WTC11 (cell line): Measurements from ENCODE around the gene SSH3. TPM values are rescaled to one million over a fixed set of nuclear protein-coding genes. Genes with fewer than 3 reads are reported as not detected.

Source experiments
- ATAC-seq: fragments of 200-7000 bp; cut with Tn5 transposase; 2 replicates; pipeline ENCODE4 v1.10.0; 2021; ENCODE audit warnings: mild to moderate bottlenecking, moderate library complexity
- CTCF ChIA-PET: fragments of 300-600 bp; sonication (Branson Sonifier 250); formaldehyde crosslinking; loops from one replicate; lab custom pipeline; 2021; ENCODE audit warnings: antibody characterized with exemption; lab: Charles Lee
- POLR2A ChIA-PET: fragments of 350-600 bp; sonication (Branson Sonifier 250); formaldehyde crosslinking; loops from one replicate; lab custom pipeline; 2021; ENCODE audit warnings: antibody characterized with exemption; lab: Charles Lee
- DNase-seq: peaks from one replicate; pipeline ENCODE4 v3.0.0; 2021; ENCODE audit warnings: low spot score
- H3K27ac Mint-ChIP-seq: 2 replicates; pipeline ENCODE4 v1.8.0; 2021; ENCODE audit warnings: mixed read lengths
- H3K27me3 Mint-ChIP-seq: 2 replicates; pipeline ENCODE4 v1.8.0; 2021; ENCODE audit warnings: low read depth, mild to moderate bottlenecking, moderate library complexity, mixed read lengths
- H3K36me3 Mint-ChIP-seq: 2 replicates; pipeline ENCODE4 v1.8.0; 2021; ENCODE audit warnings: mixed read lengths
- H3K4me1 Mint-ChIP-seq: 2 replicates; pipeline ENCODE4 v1.8.0; 2022; ENCODE audit warnings: mixed read lengths
- H3K4me3 Mint-ChIP-seq: 2 replicates; pipeline ENCODE4 v1.8.0; 2021; ENCODE audit warnings: mild to moderate bottlenecking, moderate library complexity, mixed read lengths
- H3K9me3 Mint-ChIP-seq: 2 replicates; pipeline ENCODE4 v1.8.0; 2021; ENCODE audit warnings: mixed read lengths
- ETV6 ChIP-seq: sonication (generic); formaldehyde crosslinking; IDR thresholded peaks from 2 replicates; pipeline ENCODE4 v1.8.1; 2022; ENCODE audit warnings: mild to moderate bottlenecking, missing genetic modification reagents
- GABPB1 ChIP-seq: sonication (generic); formaldehyde crosslinking; IDR thresholded peaks from 2 replicates; pipeline ENCODE4 v1.8.1; 2023; ENCODE audit warnings: mild to moderate bottlenecking, missing genetic modification reagents
- RORB ChIP-seq: fragments of 250-450 bp; sonication (Bioruptor Pico); IDR thresholded peaks from 2 replicates; pipeline ENCODE4 v1.9.0; 2021; ENCODE audit warnings: mild to moderate bottlenecking
- SP1 ChIP-seq: sonication (generic); formaldehyde crosslinking; conservative IDR thresholded peaks from 2 replicates; pipeline ENCODE4 v1.8.1; 2022; ENCODE audit warnings: missing genetic modification reagents
- total RNA-seq: library from RNA; stranded (reverse); gene quantifications from 3 replicates; pipeline ENCODE4 v1.2.3, GENCODE V29; 2021
- TF ChIP-seq, protein P1 (sequence below): fragments of 250-450 bp; sonication (Bioruptor Pico); conservative IDR thresholded peaks from 2 replicates; pipeline ENCODE4 v1.9.0; 2021; ENCODE audit warnings: mild to moderate bottlenecking
- TF ChIP-seq, protein P2 (sequence below): fragments of 250-450 bp; sonication (Bioruptor Pico); IDR thresholded peaks from 2 replicates; pipeline ENCODE4 v1.9.0; 2021; ENCODE audit warnings: moderate library complexity, mild to moderate bottlenecking, inconsistent platforms, borderline replicate concordance
- TF ChIP-seq, protein P3 (sequence below): fragments of 200-600 bp; IDR thresholded peaks from 2 replicates; pipeline ENCODE4 v1.8.0; 2022; ENCODE audit warnings: antibody characterized with exemption
- TF ChIP-seq, protein P4 (sequence below): sonication (generic); formaldehyde crosslinking; IDR thresholded peaks from 2 replicates; pipeline ENCODE4 v1.8.1; 2023; ENCODE audit warnings: mild to moderate bottlenecking, moderate library complexity, missing genetic modification reagents
- TF ChIP-seq, protein P5 (sequence below): sonication (generic); formaldehyde crosslinking; IDR thresholded peaks from 2 replicates; pipeline ENCODE4 v1.8.1; 2023; ENCODE audit warnings: mild to moderate bottlenecking, missing genetic modification reagents
- TF ChIP-seq, protein P6 (sequence below): fragments of 250-450 bp; sonication (Bioruptor Pico); IDR thresholded peaks from 2 replicates; pipeline ENCODE4 v1.9.0; 2021; ENCODE audit warnings: mild to moderate bottlenecking, borderline replicate concordance

Gene SSH3
- total RNA-seq, 1 experiment from 2014 or later = 42.3 TPM

DNA sequence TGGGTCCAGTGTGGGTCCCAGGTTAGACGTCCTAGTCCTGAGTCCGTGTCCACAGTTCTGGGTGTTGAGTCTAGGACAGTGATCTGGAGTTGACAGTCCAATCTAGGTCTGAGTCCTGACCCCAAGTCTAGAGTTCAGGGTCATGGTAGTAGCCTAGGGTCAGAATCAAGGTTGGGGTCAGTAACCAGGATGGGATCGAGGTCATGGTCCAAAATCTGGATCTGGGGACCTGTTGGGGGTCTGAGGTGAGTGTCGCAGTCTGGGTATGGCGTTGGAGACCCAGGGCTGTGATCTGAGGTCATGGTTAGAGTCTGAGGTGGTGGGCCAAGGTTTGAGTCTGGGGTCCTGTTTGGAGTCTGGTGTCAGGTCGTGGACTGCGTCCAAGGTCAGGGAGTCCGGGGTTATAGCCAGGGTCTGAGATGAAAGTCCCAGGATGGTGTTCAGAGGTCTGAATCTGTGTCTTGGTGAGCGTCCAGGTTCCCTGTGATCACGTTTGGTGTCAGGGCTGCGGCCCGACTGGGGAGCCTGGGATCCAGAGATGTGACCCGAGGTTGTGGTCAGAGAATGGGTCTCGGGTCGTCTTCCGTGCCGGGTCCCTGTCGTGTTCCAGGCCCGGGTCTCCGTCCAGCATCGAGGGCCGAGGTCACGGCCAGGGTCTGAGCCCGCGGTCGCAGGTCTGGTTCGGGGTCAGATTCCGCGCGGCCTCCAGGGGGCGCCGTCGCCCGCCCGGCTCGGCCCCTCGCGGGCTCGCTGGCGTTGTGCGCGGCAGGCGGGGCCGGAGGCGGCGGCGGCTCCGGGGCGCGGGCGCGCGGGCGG lies 37.5 kb upstream of the SSH3 start:
- CTCF ChIA-PET = interaction anchor here (0.9 to 4.6 kb wide), 7 partner anchors 9 to 87 kb away, joined by 3 to 122 read pairs (median 7); partner anchors contain the start of genes POLD4 and SSH3
- peak; percentile 86 for DNase-seq
- H3K27ac Mint-ChIP-seq = peak overlapping the region; percentile 63

DNA sequence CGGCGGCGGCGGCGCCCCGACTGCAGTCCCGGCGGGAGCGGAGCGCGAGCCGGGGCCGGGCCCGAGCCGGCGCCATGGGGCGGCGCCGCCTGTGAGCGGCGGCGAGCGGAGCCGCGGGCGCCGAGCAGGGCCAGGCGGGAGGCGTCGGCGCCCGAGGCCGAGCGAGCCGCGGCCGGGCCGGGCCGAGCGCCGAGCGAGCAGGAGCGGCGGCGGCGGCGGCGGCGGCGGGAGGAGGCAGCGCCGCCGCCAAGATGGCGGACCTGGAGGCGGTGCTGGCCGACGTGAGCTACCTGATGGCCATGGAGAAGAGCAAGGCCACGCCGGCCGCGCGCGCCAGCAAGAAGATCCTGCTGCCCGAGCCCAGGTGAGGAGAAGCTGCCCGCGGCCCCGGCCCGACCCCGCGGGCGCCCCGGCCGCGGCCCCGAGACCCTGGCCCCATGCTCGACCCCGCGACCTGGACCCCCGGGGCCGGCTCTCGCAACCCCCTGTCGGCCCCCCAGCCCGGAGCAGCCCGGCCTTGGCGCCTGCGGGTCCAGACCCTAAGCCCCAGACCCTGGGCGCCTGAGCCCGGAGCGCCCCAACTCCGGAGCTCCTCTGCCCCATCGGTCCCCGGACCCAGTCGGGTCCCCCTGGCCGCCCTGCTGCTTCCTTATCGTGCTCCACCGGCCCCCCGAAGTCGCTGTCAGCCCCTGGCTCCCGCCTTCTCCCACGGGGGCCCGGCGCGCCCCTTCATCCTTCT lies 36.7 kb upstream of the SSH3 start, which contains the start of gene GRK2:
Gene GRK2, plus strand, starts transcription at position 25 of the 739 bp plus-strand sequence. Its CDS starts 227 bp downstream, at position 252.
- DNase-seq = no peak
- peaks cover 55% of the 10 kb centered on the region for H3K4me1 Mint-ChIP-seq
- peak within 1 kb of the TSS; percentile 93 for H3K4me3 Mint-ChIP-seq
- ChIA-PET POLR2A (interaction anchor here (0.6 to 1.3 kb wide), 3 partner anchors 11 to 51 kb away, joined by 4 read pairs; no protein-coding TSS in a partner anchor), CTCF (interaction anchor here (0.6 to 2.2 kb wide), 10 partner anchors 8 to 116 kb away, joined by 3 to 25 read pairs (median 4); partner anchors contain the start of genes ANKRD13D, POLD4 and SSH3)
- H3K27me3 Mint-ChIP-seq = peaks cover 25% of the 10 kb centered on the region
- TF ChIP-seq RORB (CRISPR knock-in tag) = no peak
- TF ChIP-seq, protein P1, sequence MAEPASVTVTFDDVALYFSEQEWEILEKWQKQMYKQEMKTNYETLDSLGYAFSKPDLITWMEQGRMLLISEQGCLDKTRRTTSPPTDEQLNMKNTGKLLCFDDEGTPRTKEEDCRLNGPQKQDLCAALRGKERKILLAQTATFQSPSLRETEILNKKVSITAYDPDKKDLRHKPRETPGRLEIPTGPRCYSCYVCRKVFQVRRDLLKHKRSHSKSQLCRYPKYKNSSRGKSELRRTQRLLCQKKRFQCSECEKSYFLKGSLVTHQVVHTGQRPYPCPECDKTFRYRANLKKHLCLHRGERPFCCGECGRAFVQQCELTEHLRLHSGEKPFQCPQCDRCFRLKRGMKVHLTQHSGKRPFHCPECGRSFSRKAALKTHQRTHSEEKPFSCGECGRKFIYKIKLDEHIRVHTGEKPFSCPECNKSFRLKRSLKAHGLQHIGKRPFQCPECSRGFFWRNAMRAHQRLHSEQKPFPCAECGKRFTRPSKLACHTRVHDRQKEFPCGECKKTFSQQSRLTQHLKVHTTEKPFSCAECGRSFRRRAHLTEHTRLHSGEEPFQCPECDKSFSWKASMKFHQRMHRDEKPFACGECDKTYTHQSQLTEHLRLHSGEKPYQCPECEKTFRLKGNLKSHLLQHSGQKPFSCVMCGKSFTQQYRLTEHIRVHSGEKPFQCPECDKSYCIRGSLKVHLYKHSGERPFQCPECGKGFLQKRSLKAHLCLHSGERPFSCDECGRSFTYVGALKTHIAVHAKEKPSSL (CRISPR knock-in tag) = no peak
- TF ChIP-seq, protein P2, sequence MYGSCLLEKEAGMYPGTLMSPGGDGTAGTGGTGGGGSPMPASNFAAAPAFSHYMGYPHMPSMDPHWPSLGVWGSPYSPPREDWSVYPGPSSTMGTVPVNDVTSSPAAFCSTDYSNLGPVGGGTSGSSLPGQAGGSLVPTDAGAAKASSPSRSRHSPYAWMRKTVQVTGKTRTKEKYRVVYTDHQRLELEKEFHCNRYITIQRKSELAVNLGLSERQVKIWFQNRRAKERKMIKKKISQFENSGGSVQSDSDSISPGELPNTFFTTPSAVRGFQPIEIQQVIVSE (CRISPR knock-in tag) = no peak
- TF ChIP-seq SP1 (CRISPR knock-in tag) = no peak
- H3K27ac Mint-ChIP-seq = peak within 1 kb of the TSS; percentile 80
- peak; percentile 2 for ATAC-seq
- no peaks in the 10 kb centered on the region for H3K36me3 Mint-ChIP-seq
- H3K9me3 Mint-ChIP-seq = no peaks in the 10 kb centered on the region

More for the DNA sequence above, 37.5 kb upstream of the SSH3 start:
- peak overlapping the region; percentile 70 for H3K4me3 Mint-ChIP-seq
- TF ChIP-seq ETV6 (CRISPR knock-in tag) (peak; percentile 31; the same call in 1 of the 2 replicates), SP1 (CRISPR knock-in tag) (no peak)
- TF ChIP-seq, protein P3, sequence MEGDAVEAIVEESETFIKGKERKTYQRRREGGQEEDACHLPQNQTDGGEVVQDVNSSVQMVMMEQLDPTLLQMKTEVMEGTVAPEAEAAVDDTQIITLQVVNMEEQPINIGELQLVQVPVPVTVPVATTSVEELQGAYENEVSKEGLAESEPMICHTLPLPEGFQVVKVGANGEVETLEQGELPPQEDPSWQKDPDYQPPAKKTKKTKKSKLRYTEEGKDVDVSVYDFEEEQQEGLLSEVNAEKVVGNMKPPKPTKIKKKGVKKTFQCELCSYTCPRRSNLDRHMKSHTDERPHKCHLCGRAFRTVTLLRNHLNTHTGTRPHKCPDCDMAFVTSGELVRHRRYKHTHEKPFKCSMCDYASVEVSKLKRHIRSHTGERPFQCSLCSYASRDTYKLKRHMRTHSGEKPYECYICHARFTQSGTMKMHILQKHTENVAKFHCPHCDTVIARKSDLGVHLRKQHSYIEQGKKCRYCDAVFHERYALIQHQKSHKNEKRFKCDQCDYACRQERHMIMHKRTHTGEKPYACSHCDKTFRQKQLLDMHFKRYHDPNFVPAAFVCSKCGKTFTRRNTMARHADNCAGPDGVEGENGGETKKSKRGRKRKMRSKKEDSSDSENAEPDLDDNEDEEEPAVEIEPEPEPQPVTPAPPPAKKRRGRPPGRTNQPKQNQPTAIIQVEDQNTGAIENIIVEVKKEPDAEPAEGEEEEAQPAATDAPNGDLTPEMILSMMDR = peak; percentile 69; the same call in 1 of the 2 replicates
- TF ChIP-seq, protein P4, sequence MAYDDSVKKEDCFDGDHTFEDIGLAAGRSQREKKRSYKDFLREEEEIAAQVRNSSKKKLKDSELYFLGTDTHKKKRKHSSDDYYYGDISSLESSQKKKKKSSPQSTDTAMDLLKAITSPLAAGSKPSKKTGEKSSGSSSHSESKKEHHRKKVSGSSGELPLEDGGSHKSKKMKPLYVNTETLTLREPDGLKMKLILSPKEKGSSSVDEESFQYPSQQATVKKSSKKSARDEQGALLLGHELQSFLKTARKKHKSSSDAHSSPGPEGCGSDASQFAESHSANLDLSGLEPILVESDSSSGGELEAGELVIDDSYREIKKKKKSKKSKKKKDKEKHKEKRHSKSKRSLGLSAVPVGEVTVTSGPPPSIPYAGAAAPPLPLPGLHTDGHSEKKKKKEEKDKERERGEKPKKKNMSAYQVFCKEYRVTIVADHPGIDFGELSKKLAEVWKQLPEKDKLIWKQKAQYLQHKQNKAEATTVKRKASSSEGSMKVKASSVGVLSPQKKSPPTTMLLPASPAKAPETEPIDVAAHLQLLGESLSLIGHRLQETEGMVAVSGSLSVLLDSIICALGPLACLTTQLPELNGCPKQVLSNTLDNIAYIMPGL (CRISPR knock-in tag) = peak; percentile 75
- H3K27me3 Mint-ChIP-seq = peaks cover 25% of the 10 kb centered on the region
- H3K36me3 Mint-ChIP-seq = no peaks in the 10 kb centered on the region
- ATAC-seq = peak; percentile 45
- no peaks in the 10 kb centered on the region for H3K9me3 Mint-ChIP-seq
- POLR2A ChIA-PET = interaction anchor here (1.0 to 1.3 kb wide), 2 partner anchors 12 to 52 kb away, joined by 4 read pairs; no protein-coding TSS in a partner anchor
- peaks cover 48% of the 10 kb centered on the region for H3K4me1 Mint-ChIP-seq

DNA sequence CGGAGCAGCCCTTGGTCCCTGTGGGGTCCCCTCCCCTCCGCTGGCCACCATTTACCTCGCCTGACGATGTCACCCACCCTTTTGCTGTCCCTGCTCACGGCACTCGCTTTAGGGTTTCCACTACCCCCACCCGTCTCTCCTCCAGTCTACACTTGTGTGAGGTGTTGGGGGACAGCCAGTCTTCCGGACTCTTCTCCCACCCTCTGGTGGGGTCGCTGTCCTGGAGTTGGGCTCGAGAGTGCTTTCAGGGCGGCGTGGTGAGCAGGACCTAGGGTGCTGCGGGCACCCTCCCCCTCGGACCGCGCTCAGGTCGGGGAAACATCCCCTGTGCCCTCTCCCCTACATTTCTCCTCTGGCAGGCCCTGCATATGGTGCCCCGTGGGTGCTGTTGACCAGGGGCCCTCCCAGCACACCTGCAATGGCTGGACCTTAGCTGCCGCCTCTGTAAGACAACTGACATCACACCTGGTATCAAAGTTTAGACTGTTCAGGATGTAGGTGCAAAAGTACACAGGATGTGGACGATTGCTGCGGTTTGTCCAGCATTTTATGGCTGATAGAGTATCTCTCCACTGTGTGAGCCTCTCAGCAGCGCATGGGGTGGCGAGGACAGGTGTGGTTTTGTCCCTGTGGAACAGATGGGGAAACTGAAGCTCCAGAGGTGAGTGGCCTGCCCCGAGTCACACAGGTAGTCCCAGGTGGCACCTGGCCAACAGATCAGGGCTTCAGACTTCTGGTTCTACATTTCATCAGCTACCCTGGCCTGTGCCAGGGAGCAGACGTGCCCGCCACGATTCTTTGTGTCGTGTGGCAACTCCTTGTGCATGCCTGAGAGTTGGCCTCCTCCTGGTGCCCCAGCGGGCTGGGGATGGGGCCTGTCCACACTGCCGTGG lies 35.9 kb upstream of the SSH3 start:
- Mint-ChIP-seq H3K27me3 (peaks cover 22% of the 10 kb centered on the region), H3K36me3 (no peaks in the 10 kb centered on the region), H3K27ac (peak overlapping the region; percentile 80; the same call in 1 of the 2 replicates), H3K4me1 (peaks cover 56% of the 10 kb centered on the region), H3K9me3 (no peaks in the 10 kb centered on the region), H3K4me3 (peak overlapping the region; percentile 93)
- ATAC-seq (no peak), DNase-seq (no peak)
- ChIA-PET POLR2A (interaction anchor here (0.6 to 1.3 kb wide), 4 partner anchors 10 to 50 kb away, joined by 3 to 4 read pairs (median 4); partner anchors contain the start of gene ANKRD13D), CTCF (interaction anchor here (0.6 to 2.2 kb wide), 10 partner anchors 7 to 186 kb away, joined by 3 to 25 read pairs (median 4); partner anchors contain the start of genes ANKRD13D and SSH3)
- TF ChIP-seq, protein P5, sequence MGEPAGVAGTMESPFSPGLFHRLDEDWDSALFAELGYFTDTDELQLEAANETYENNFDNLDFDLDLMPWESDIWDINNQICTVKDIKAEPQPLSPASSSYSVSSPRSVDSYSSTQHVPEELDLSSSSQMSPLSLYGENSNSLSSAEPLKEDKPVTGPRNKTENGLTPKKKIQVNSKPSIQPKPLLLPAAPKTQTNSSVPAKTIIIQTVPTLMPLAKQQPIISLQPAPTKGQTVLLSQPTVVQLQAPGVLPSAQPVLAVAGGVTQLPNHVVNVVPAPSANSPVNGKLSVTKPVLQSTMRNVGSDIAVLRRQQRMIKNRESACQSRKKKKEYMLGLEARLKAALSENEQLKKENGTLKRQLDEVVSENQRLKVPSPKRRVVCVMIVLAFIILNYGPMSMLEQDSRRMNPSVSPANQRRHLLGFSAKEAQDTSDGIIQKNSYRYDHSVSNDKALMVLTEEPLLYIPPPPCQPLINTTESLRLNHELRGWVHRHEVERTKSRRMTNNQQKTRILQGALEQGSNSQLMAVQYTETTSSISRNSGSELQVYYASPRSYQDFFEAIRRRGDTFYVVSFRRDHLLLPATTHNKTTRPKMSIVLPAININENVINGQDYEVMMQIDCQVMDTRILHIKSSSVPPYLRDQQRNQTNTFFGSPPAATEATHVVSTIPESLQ = no peak
- TF ChIP-seq, protein P6, sequence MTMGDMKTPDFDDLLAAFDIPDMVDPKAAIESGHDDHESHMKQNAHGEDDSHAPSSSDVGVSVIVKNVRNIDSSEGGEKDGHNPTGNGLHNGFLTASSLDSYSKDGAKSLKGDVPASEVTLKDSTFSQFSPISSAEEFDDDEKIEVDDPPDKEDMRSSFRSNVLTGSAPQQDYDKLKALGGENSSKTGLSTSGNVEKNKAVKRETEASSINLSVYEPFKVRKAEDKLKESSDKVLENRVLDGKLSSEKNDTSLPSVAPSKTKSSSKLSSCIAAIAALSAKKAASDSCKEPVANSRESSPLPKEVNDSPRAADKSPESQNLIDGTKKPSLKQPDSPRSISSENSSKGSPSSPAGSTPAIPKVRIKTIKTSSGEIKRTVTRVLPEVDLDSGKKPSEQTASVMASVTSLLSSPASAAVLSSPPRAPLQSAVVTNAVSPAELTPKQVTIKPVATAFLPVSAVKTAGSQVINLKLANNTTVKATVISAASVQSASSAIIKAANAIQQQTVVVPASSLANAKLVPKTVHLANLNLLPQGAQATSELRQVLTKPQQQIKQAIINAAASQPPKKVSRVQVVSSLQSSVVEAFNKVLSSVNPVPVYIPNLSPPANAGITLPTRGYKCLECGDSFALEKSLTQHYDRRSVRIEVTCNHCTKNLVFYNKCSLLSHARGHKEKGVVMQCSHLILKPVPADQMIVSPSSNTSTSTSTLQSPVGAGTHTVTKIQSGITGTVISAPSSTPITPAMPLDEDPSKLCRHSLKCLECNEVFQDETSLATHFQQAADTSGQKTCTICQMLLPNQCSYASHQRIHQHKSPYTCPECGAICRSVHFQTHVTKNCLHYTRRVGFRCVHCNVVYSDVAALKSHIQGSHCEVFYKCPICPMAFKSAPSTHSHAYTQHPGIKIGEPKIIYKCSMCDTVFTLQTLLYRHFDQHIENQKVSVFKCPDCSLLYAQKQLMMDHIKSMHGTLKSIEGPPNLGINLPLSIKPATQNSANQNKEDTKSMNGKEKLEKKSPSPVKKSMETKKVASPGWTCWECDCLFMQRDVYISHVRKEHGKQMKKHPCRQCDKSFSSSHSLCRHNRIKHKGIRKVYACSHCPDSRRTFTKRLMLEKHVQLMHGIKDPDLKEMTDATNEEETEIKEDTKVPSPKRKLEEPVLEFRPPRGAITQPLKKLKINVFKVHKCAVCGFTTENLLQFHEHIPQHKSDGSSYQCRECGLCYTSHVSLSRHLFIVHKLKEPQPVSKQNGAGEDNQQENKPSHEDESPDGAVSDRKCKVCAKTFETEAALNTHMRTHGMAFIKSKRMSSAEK (CRISPR knock-in tag) = no peak
- 0 out of 2 replicates have a peak, but pooled peaks have one; percentile 19 for TF ChIP-seq GABPB1 (CRISPR knock-in tag)
